HG02588 (cell line): ENCODE data around the gene ZFYVE28.
A peak's percentile ranks its signal among the peaks of the same experiment; 100 is the strongest.

Source experiments
- ATAC-seq: cut with Tn5 transposase; IDR thresholded peaks from one replicate; pipeline ENCODE4 v1.9.1; 2021; ENCODE audit warnings: mild to moderate bottlenecking, moderate library complexity; ENCODE audit not compliant: unreplicated experiment

ZFYVE28 gene

DNA sequence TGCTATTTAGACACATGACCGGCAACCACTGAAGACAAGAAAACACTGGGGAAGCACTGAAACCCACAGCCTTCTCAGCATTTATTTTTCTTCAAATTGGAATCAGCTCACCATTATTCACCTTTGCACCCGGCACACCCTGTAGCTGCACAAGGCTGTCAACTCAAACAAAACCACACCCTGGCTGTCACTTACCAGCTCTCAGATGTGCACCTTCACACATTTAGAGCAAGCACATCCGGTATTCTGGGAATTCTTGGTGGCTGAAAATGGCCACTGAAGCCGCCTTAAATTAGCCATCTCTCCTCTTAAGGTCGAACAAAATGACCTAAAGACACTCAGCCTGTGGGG lies 5.9 kb downstream of the ZFYVE28 start:
- peak; percentile 25 for ATAC-seq

DNA sequence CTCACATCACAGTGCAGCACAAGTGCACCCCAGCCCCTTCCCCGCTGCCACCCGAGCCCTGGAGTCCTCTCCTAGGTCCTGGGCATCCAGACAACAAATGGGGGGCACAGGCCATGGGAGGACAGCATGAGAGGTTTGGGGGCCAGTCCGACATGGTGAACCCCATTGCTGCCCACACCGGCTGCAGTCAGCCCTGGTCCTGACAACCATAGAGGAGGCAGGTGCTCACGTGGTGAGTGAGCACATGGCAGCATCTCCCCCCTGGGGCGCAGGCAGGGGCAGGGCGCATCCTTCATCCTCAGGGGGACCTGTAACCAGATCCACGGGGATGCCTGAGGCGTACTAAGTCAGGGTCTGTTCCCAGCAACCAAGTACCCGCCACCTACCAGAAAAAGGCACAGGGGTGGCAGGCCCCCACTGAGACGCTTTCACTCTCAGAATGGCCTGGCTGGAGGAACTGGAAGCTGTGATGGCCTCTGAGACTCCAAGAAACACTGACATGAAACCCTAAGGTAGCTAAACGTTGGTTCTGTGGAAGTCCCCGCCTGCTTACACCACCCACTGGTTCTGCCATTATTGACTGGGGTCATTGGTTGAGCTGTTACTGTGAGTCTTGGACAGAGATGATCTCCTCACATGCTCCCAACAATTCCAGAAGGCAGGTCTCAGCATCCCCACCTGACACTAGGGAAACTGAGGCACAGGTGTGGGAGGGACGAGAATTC lies 6.5 kb downstream of the ZFYVE28 start:
- ATAC-seq: peak; percentile 29

GRCh38 chr4:2409381-2409783 lies 9.1 kb downstream of the ZFYVE28 start:
- no peak for ATAC-seq

DNA sequence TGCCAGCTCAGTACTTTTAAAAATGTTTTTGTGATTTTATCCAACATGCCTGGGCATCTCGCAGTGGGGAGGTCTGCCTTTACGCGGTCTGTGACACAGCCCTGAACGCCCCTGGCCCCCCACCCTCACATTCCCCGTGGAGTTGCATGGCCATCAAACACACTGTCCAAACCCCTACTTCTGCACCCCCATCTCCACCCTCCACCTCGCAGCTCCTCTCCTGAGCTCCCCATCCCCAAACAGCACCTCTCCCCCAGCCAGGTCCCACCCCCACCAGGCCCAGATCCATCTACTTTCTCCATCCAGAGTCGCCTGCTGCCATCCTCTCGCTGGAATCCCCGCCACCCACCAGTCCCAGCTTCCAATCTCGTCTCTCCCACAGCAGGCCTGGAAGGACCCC lies 9.5 kb downstream of the ZFYVE28 start:
- ATAC-seq: no peak

GRCh38 chr4:2408401-2408958 lies 10.0 kb downstream of the ZFYVE28 start:
- ATAC-seq: no peak

DNA sequence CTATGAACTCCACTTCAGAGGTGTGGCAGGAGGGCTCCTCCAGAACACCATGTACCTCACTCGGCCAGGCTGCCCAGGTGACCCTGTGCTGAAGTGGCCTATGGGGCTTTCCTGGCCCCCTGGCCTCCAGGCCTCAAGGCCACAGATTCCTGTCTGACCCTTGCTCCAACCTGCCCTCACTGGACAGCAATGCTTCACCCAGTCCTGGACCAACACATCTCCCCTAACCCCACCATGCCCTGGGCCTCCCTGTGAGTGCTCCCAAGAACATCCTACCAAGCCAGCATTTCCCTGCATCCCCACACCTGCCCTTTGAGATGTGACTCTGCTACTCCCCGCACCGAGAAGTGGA lies 10.5 kb downstream of the ZFYVE28 start:
- no peak for ATAC-seq

DNA sequence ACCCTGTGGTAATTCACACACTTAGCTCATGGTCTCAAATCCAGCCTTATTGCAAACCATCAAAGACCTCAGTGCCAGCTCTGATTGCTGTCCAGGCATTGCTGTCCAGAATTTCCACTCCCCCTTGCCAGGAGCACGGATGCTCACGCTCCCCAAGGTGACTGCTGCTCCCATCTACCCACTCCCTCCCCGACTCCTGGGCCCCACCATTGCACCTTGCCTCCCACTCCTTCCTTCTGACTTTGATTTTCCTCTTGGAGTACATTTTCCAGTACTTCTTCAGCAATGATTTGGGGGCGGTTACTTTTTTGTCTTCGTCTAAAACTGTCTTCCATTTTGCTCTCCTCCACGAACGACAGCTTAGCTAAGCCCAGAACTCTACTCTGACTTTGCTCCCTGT lies 11.5 kb downstream of the ZFYVE28 start:
- ATAC-seq: no peak

- no peak for ATAC-seq
These were observed 12.0 kb downstream of the ZFYVE28 start for GRCh38 chr4:2406406-2406805.

GRCh38 chr4:2402941-2403340 lies 15.5 kb downstream of the ZFYVE28 start:
- no peak for ATAC-seq

- no peak for ATAC-seq
These were observed 16.2 kb downstream of the ZFYVE28 start for GRCh38 chr4:2402048-2402842.

DNA sequence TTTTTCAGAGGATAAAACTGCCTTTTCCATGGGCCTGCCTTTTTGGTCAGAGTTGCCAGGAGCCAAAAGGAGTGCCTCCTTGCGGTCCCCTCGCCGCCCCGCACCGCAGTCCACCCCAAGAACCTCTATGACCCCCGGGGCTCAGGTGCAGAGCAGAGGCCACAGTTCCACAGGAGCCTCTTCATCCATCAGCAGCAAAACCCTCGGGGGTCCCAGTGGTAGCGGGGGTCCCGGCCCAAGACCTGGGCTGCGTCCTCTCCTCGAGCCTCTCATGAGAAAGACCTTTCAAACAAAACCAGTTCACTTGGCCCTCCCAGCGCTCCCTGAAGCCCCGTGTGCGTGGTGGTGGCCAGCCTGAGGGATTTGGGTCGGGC lies 16.8 kb downstream of the ZFYVE28 start:
- ATAC-seq: no peak

DNA sequence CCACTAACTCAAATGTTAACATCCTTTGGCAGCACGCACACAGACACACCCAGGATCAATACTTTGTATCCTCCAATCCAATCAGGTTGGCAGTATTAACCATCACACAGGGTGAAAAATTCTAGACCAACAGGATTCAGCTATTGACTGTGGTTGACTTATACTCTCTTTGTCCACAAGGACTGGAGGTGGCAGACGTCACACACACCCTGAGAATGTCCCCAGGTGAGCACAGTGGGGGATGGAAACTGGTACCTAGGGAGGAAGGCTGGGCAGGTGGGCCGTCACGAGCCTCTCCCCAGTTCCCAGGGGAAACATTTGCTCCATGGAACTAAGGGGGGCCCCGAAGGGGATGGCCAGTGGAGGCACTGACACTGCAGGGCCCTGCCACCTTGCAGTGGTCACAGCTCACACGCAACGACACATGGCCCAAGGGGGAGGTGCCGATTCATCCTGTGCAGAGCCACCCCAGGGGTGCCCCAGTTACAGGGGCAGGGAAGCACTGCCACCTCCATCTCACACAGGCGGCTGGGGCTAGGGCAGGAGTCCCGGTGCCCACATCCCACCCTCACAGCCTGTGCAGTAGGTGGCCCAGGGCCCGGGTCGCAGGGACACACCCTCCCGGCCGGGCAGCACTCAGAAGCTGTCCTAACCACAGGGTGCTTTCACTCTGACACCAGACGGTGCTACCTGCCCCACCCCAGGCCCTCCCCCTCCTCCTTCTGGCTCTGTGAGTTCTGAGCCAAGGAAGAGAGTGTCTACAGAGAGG lies 17.4 kb downstream of the ZFYVE28 start:
- ATAC-seq: no peak

DNA sequence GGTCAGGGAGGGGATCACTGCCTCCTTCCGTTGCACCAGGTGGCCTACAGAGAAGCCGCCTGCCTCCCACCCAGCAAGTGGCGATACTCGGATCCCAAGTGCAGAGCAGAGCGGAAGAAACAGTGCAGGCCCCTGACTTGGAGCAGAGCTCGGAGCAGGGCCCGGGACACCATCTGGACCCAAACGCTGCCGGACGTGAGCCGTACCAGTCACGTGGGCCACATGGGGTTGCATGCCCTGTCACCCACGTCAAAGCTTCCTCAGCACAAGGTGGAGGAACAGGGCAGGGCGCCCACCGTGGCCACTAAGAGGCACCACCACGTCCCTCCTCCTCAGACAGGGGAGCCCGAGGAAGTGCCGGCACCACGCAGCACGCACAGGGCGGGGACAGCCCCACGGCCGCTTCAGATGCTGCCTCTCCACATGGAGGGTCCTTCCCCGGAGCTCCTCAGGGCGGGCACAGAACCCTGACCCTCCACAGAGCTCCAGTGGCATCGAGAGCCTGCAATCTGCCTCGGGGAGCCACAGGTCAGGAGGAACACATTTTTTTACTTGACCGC lies 18.7 kb downstream of the ZFYVE28 start:
- no peak for ATAC-seq

GRCh38 chr4:2399216-2399615 lies 19.2 kb downstream of the ZFYVE28 start:
- ATAC-seq: no peak

- ATAC-seq: no peak
These were observed 20.7 kb downstream of the ZFYVE28 start for GRCh38 chr4:2397596-2398379.

GRCh38 chr4:2396781-2397368 lies 21.6 kb downstream of the ZFYVE28 start:
- no peak for ATAC-seq

DNA sequence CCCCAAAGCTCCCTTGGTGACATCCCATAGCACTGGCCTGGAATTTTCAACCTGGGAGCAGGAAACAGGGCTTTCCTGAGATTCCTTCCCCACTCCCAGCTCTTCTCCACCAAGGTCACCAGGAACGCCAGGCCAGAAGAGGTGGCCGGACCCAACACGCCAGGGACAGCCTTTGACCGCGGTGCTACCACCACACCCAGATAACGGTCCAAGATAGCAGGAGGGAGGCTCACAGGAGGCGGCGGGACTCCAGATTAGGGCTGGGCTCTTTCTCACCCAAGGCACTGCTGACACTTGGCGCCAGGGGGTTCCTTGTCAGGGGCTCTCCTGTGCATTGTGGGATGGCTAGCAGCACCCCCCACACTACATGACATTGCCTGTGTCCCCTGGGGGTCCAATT lies 22.9 kb downstream of the ZFYVE28 start:
- no peak for ATAC-seq

DNA sequence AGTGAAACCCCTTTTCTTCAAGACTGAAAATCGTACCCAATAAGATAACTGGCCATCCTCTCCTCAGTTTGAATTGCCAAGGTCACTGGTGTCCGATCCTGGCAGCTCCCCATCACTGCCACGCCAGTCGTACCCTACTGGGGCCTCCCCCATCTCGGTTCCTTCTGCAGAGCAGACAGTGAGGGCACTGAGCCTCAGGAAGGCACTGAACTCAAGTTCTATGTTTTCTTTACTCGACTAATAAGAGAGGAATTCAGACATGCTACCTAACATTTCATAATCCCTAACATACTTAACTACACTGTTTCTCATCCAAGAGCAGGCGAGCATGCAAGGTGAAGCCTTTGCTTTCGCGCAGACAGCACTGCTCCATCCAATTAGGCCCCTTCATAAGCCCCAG lies 23.4 kb downstream of the ZFYVE28 start:
- no peak for ATAC-seq

DNA sequence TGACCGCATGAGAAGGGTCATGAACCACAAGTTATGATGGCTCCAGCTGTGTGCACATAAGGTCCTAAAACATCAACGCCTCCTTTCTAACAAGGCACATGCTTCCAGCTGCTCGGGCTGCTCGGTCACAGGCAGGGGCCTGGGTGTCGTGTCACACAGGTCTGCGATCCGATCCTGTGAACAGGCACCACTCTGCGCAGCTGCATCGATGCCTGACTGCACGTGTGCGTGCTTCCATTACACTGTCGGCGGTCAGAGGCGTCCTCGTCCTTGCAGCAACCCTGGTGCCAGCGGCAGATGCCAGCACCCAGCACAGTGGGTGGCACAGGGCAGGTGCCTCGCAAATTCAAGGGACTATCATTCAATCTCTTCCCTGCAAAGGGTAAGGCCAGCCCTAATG lies 23.9 kb downstream of the ZFYVE28 start:
- no peak for ATAC-seq
